ENCODE results near the gene PADI1. TPM values are rescaled to one million over a fixed set of nuclear protein-coding genes. Genes with fewer than 3 reads are reported as not detected.

Gene PADI1
- total RNA-seq, 1 experiment from 2014 or later = 0.24 TPM

GRCh38 chr1:17189632-17189990, 15.3 kb upstream of the PADI1 start:
- no peak overlapping the region for H3K27ac Mint-ChIP-seq
- no peaks in the 10 kb centered on the region for H4K20me1 ChIP-seq (ENCODE audit: control insufficient read depth, insufficient read depth, insufficient read length)
- no peak overlapping the region for H3K23ac ChIP-seq (ENCODE audit: insufficient read length, low read depth, low read length)
- H3K4ac ChIP-seq (ENCODE audit: low read depth, low read length) = no peak overlapping the region
- no peak overlapping the region for H3K4me2 ChIP-seq (ENCODE audit: insufficient read depth, insufficient read length, low read length)
- no peaks in the 10 kb centered on the region for H3K9me3 ChIP-seq (ENCODE audit: control insufficient read depth, low read depth, low read length)
- H3K18ac ChIP-seq (ENCODE audit: insufficient read length, low read depth, low read length) = no peak overlapping the region
- TF ChIP-seq, protein P1, sequence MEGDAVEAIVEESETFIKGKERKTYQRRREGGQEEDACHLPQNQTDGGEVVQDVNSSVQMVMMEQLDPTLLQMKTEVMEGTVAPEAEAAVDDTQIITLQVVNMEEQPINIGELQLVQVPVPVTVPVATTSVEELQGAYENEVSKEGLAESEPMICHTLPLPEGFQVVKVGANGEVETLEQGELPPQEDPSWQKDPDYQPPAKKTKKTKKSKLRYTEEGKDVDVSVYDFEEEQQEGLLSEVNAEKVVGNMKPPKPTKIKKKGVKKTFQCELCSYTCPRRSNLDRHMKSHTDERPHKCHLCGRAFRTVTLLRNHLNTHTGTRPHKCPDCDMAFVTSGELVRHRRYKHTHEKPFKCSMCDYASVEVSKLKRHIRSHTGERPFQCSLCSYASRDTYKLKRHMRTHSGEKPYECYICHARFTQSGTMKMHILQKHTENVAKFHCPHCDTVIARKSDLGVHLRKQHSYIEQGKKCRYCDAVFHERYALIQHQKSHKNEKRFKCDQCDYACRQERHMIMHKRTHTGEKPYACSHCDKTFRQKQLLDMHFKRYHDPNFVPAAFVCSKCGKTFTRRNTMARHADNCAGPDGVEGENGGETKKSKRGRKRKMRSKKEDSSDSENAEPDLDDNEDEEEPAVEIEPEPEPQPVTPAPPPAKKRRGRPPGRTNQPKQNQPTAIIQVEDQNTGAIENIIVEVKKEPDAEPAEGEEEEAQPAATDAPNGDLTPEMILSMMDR (conservative IDR thresholded peaks at IDR 0.05) = no peak
- no peak overlapping the region for H4K8ac ChIP-seq (replicated peaks; ENCODE audit: insufficient read length, low read depth, low read length)
- no peak overlapping the region for H2AFZ ChIP-seq (ENCODE audit: low read length)
- DNase-seq = no peak
- no peaks in the 10 kb centered on the region for H3K23me2 ChIP-seq (ENCODE audit: insufficient read length, low read depth, low read length, poor library complexity, severe bottlenecking)
- H3K27ac ChIP-seq (ENCODE audit: insufficient read length, low read depth, low read length) = no peak overlapping the region
- no peak overlapping the region for H3K14ac ChIP-seq (ENCODE audit: insufficient read depth, low read length)
- no peak overlapping the region for H2BK15ac ChIP-seq (ENCODE audit: low read depth, low read length)
- no peak overlapping the region for H2BK12ac ChIP-seq (ENCODE audit: insufficient read length, low read depth, low read length)
- peaks cover 0 to 11% (median 0%) of the 10 kb centered on the region in 3 experiments; a peak in 3 of 7 replicates for H3K36me3 Mint-ChIP-seq (ENCODE audit: insufficient read depth in 1 of 3, low read depth in 3 of 3)
- no peak overlapping the region for H2BK20ac ChIP-seq (ENCODE audit: low read depth, low read length, poor library complexity, severe bottlenecking)
- H3K79me1 ChIP-seq (ENCODE audit: insufficient read depth, low read depth, low read length, poor library complexity, severe bottlenecking) = no peaks in the 10 kb centered on the region
- H3K9ac ChIP-seq (ENCODE audit: extremely low read depth, insufficient read length, low read length) = no peak overlapping the region
- H2BK120ac ChIP-seq (ENCODE audit: low read depth, low read length, poor library complexity, severe bottlenecking) = no peak overlapping the region
- H3K79me2 ChIP-seq (ENCODE audit: insufficient read depth, low read length) = no peaks in the 10 kb centered on the region
- peaks cover 4% of the 10 kb centered on the region; the same call in 1 of the 2 replicates for H3K27me3 Mint-ChIP-seq (ENCODE audit: low read depth)
- H4K91ac ChIP-seq (ENCODE audit: insufficient read length, low read depth, low read length) = no peak overlapping the region
- H4K5ac ChIP-seq (ENCODE audit: insufficient read length, low read depth, low read length) = no peak overlapping the region
- H3T11ph ChIP-seq (ENCODE audit: low read length) = no peak overlapping the region
- peaks cover 3 to 11% of the 10 kb centered on the region in 2 experiments; a peak in 3 of 5 replicates for H3K9me3 Mint-ChIP-seq
- no peak overlapping the region for H2BK5ac ChIP-seq (ENCODE audit: insufficient read length, low read length)
- H3K4me1 Mint-ChIP-seq = peaks cover 16 to 20% of the 10 kb centered on the region in 2 experiments
- no peaks in the 10 kb centered on the region for H3K27me3 ChIP-seq (ENCODE audit: insufficient read depth, low read length)
- H3K4me3 Mint-ChIP-seq = no peak overlapping the region
- no CpG with 5 or more reads among the region's 2 CpGs for WGBS (ENCODE audit: extremely low coverage, insufficient read length, low lambda C conversion rate)
- no peaks in the 10 kb centered on the region; the same call in 1 of the 2 replicates for H3K4me1 ChIP-seq (ENCODE audit: insufficient read depth, low read length)
- H3K56ac ChIP-seq (ENCODE audit: insufficient read length, low read depth, low read length) = no peak overlapping the region
- H2AK5ac ChIP-seq (ENCODE audit: insufficient read length, low read length) = no peak overlapping the region

All from H9 (cell line).